Measurements from ENCODE around the gene PPM1K. TPM values are rescaled to one million over a fixed set of nuclear protein-coding genes. Genes with fewer than 3 reads are reported as not detected.

The PPM1K gene
- total RNA-seq, result 7.1 and 12.0 TPM in 2 replicates

DNA sequence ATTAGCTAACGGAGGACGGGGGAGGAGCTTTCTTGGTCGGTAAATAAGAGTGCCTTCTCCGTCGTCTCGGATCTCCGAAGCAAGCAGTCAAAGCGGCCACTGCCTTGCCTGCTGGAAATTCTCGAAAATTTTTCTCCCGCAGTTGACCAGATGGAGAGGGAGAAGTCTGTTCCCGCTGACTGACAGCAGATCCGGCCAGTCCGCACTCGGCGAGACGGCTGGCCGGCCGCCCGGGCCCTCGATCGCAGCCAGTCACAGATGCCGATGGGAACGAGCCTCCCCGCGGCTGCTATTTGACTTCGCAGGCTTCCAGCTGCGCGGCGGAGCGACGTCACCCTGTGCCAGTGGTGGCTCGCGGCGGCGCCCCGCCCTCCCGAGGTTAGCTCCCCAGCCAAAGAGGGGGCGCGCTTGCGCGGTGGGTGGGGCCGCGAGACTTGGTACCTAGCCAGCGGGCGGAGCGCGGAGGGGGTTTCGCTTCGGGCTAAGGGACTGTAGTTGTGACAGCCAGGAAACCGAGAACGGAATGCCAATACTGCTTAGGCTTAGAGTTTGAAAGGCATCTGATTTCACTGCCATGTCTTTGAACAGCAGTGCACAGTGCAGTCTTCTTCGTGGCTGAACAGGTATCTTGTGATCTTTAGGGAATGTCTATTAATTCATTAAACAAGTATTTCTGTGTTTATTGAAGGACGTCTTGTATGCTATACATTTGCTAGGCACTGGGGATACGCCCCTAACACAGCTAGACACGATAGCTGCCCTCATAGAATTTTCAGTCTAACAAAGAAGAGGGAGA, at the start of gene PPM1K:
PPM1K (minus strand) TSS at position 123 of the 796 bp plus-strand sequence. CDS start 5,978 bp downstream, outside the sequence.
- peak; percentile 84 for DNase-seq (ENCODE audit: low read depth)
- TF ChIP-seq, protein P1, sequence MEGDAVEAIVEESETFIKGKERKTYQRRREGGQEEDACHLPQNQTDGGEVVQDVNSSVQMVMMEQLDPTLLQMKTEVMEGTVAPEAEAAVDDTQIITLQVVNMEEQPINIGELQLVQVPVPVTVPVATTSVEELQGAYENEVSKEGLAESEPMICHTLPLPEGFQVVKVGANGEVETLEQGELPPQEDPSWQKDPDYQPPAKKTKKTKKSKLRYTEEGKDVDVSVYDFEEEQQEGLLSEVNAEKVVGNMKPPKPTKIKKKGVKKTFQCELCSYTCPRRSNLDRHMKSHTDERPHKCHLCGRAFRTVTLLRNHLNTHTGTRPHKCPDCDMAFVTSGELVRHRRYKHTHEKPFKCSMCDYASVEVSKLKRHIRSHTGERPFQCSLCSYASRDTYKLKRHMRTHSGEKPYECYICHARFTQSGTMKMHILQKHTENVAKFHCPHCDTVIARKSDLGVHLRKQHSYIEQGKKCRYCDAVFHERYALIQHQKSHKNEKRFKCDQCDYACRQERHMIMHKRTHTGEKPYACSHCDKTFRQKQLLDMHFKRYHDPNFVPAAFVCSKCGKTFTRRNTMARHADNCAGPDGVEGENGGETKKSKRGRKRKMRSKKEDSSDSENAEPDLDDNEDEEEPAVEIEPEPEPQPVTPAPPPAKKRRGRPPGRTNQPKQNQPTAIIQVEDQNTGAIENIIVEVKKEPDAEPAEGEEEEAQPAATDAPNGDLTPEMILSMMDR (conservative IDR thresholded peaks at IDR 0.05; ENCODE audit: low read depth, low read length), result no peak
- H3K4me3 ChIP-seq (ENCODE audit: low read depth, low read length), result peak within 1 kb of the TSS; percentile 60

DNA sequence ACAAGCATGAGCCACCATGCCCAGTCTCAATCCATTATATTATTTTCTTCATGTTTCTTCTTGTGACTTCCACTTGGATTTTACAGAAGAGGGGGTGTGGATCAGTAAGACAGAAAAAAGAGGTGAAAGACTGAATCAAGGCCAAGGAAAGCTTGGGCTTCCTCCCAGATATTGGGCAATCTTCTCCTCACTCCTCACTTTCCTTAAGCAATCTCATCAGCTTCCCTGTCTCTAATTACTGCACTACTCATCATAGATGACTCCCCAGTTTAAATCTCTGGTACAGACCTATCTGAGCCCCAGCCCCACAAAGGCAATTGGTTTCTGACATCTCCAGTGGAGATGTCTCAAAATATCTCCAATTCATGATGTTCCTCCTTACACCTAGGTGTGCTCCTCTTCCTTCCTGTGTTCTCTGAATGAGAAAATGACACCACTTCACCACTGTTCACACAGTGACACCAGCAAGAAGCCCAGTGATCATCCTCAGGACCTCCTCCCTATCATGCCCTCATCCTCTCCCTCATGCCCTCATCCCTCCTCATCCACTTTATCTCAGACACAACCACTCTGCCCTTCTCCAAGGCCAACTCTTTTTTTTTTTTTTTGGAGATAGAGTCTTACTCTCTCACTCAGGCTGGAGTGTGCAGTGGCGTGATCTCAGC, 49.5 kb upstream of the PPM1K start:
- TF ChIP-seq, protein P1 (conservative IDR thresholded peaks at IDR 0.05; ENCODE audit: low read depth, low read length), result no peak
- H3K4me3 ChIP-seq (ENCODE audit: low read depth, low read length), result no peak overlapping the region
- no peak for DNase-seq (ENCODE audit: low read depth)

DNA sequence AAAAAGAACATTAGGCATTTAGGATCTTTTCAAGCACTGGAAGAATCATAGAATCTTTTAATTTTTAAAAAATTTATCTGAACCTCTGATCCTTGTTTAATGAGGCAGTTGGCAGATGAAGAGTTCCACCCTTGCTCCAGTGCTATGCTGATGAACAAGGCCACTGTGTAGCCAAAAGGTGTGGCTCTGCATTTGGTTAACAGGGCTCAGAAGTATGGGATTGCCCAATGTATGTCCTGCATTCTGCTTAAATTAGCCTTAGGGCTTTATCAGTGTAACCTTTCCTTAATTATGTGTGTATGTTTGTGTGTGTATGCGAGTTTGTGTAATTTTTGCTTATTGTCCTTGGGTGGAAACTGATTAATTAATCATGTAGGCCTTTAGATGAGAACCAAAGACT, 43.3 kb upstream of the PPM1K start:
- no peak for DNase-seq (ENCODE audit: low read depth)
- TF ChIP-seq, protein P1 (conservative IDR thresholded peaks at IDR 0.05; ENCODE audit: low read depth, low read length), result no peak

DNA sequence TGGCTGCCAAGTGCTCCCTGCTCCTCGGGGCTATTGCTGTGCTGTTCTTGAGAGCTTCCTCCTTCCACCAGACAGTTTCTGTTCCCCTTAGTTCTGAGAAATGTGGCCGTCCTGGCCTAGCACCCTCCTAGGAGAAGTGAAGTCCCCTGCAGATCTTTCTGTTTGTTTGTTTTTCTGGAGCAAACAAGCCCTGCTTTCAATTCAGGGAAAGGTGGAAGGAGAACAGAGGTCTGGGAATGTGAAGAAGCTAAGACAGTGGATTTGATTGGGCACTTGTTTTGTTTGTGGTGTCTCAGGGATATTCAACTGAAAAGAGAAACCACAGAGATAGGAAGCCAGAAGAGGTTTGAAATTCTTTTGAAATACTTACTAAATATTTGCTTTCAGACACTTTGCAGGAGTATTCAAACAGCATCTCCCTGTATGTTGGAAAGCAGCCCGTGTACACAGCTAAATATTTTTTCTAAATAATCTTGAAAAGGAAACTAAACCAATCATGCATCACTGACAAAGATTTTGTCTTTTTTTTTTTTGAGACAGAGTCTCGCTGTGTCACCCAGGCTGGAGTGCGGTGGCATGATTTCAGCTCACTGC, 36.5 kb upstream of the PPM1K start:
- DNase-seq (ENCODE audit: low read depth), result no peak
- TF ChIP-seq, protein P1 (conservative IDR thresholded peaks at IDR 0.05; ENCODE audit: low read depth, low read length), result no peak

More for the DNA sequence above, 43.3 kb upstream of the PPM1K start:
- H3K4me3 ChIP-seq (ENCODE audit: low read depth, low read length), result no peak overlapping the region

DNA sequence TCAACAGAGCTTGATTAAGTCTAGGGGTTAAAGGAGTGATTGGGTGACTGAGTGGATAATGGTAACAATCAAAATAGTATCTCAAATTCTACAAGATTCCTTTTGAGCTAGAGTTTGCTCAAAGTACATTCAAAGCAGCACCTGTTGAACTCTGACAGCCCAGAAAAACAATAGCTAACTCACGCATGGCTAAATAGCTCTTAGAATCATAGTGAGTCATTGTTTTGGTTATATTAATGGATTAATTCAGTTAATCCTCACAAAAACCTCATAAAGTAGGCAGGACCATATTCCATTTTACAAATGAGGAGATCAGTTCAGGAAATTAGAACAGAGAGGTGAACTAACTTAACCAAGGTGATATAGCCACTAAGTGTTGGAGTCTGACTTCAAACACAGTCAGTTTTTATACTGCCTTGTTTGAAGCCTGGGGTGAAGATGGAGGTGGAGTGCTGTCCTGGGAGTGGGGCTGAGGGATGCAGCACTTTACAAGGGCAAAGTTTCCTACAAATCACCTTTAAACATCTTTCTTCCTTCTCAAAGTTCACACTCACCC, 35.9 kb upstream of the PPM1K start:
- H3K4me3 ChIP-seq (ENCODE audit: low read depth, low read length), result peak overlapping the region; percentile 20
- peak; percentile 52 for DNase-seq (ENCODE audit: low read depth)

More for the DNA sequence above, 36.5 kb upstream of the PPM1K start:
- peak overlapping the region; percentile 20 for H3K4me3 ChIP-seq (ENCODE audit: low read depth, low read length)

DNA sequence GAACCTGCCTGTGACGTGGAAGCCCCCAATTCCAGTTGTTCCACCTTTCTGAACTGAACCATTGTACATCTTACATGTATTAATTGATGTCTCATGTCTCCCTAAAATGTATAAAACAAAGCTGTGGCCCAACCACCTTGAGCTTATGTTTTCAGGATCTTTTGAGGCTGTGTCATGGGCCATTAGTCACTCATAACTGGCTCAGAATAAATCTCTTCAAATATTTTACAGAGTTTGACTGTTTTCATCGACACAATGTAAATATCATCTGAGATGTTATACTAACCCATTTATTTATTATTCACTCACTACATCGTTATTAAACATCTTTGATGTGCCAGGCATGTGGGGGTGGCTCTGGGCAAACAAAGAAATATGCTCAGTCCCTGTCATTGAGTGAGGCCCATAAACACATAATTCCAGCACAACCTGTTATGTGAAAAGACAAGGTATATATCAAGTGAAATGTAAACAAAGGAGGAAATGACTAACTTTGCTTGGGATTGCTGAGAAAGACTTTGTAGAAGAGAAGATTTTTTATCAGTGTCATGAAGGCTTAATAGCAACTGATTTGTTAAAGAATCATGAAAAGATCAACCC, 34.5 kb upstream of the PPM1K start:
- TF ChIP-seq, protein P1 (conservative IDR thresholded peaks at IDR 0.05; ENCODE audit: low read depth, low read length), result no peak
- DNase-seq (ENCODE audit: low read depth), result no peak
- no peak overlapping the region for H3K4me3 ChIP-seq (ENCODE audit: low read depth, low read length)

More for the DNA sequence above, 35.9 kb upstream of the PPM1K start:
- TF ChIP-seq, protein P1 (conservative IDR thresholded peaks at IDR 0.05; ENCODE audit: low read depth, low read length), result no peak

All from epithelial cell of proximal tubule (primary cell).